Muscle layer of colon (tissue), 2 donors: ENCODE data around the gene TAS2R10.
"Not testable (repeated sequence)": the region's sequence is repeated elsewhere in the genome, so short reads cannot be mapped to it uniquely, and the experiment has no call there.

Source experiments
- H3K27ac ChIP-seq: one replicate; pipeline ENCODE4 v1.7.0; 2013; ENCODE audit warnings: low read depth, mild to moderate bottlenecking, low read length, moderate library complexity
- H3K27me3 ChIP-seq, 2 donors: one replicate each; pipeline ENCODE4 v1.7.0; 2013; ENCODE audit warnings: low read length in 2 of 2, mild to moderate bottlenecking in 2 of 2; ENCODE audit not compliant: insufficient read depth in 2 of 2, control insufficient read depth in 1 of 2
- H3K36me3 ChIP-seq: one replicate; pipeline ENCODE4 v1.7.0; 2013; ENCODE audit warnings: mild to moderate bottlenecking, low read length; ENCODE audit not compliant: insufficient read depth
- H3K4me1 ChIP-seq: one replicate; pipeline ENCODE4 v1.7.0; 2013; ENCODE audit warnings: mild to moderate bottlenecking, low read length; ENCODE audit not compliant: insufficient read depth
- H3K4me3 ChIP-seq, 2 donors: one replicate each; pipeline ENCODE4 v1.7.0; 2013; ENCODE audit warnings: low read length in 2 of 2, low read depth in 1 of 2, mild to moderate bottlenecking in 1 of 2, moderate library complexity in 1 of 2
- H3K9ac ChIP-seq: one replicate; pipeline ENCODE4 v1.7.0; 2013; ENCODE audit warnings: low read length
- H3K9me3 ChIP-seq: one replicate; pipeline ENCODE4 v1.7.0; 2013; ENCODE audit warnings: mild to moderate bottlenecking, low read length
- donor health status: abdominal sarcoma.
- donor health status: Adenocarcinoma of cecum.

The TAS2R10 gene

GRCh38 chr12:10829994-10830393, 3.8 kb upstream of the TAS2R10 start:
- no peak overlapping the region for H3K4me3 ChIP-seq
- H3K4me1 ChIP-seq: no peaks in the 10 kb centered on the region
- no peak overlapping the region for H3K9ac ChIP-seq
- no peaks in the 10 kb centered on the region for H3K9me3 ChIP-seq
- no peaks in the 10 kb centered on the region for H3K36me3 ChIP-seq
- H3K27me3 ChIP-seq: no peaks in the 10 kb centered on the region
- H3K27ac ChIP-seq: no peak overlapping the region

- no peaks in the 10 kb centered on the region for H3K36me3 ChIP-seq
- H3K4me3 ChIP-seq: no peak overlapping the region
- no peak overlapping the region for H3K27ac ChIP-seq
Measured at GRCh38 chr12:10824957-10825356, 1.2 kb downstream of the TAS2R10 start.

GRCh38 chr12:10811883-10812536, 14.1 kb downstream of the TAS2R10 start:
- Histone ChIP-seq H3K4me3 (no peak overlapping the region), H3K27ac (no peak overlapping the region), H3K36me3 (no peaks in the 10 kb centered on the region), H3K4me1 (no peaks in the 10 kb centered on the region), H3K27me3 (no peaks in the 10 kb centered on the region), H3K9ac (no peak overlapping the region), H3K9me3 (no peaks in the 10 kb centered on the region)

More at GRCh38 chr12:10824957-10825356, 1.2 kb downstream of the TAS2R10 start:
- Histone ChIP-seq H3K9ac (no peak overlapping the region), H3K9me3 (no peaks in the 10 kb centered on the region), H3K4me1 (no peaks in the 10 kb centered on the region), H3K27me3 (no peaks in the 10 kb centered on the region)

GRCh38 chr12:10810068-10810467, 16.1 kb downstream of the TAS2R10 start, which contains the start of gene TAS2R9:
Gene TAS2R9, minus strand, starts transcription at chr12:10810168. Its CDS starts 93 bp downstream, at chr12:10810075.
- Histone ChIP-seq H3K36me3 (no peaks in the 10 kb centered on the region), H3K27me3 (no peaks in the 10 kb centered on the region), H3K4me3 (no peak within 1 kb of the TSS), H3K9ac (no peak within 1 kb of the TSS), H3K27ac (no peak within 1 kb of the TSS), H3K4me1 (no peaks in the 10 kb centered on the region), H3K9me3 (no peaks in the 10 kb centered on the region)

- H3K4me1 ChIP-seq: no peaks in the 10 kb centered on the region
- H3K9ac ChIP-seq: no peak within 1 kb of the TSS
- H3K4me3 ChIP-seq: no peak within 1 kb of the TSS
- no peak within 1 kb of the TSS for H3K27ac ChIP-seq
- H3K9me3 ChIP-seq: no peaks in the 10 kb centered on the region
- no peaks in the 10 kb centered on the region for H3K36me3 ChIP-seq
- no peaks in the 10 kb centered on the region for H3K27me3 ChIP-seq
Measured at GRCh38 chr12:10807186-10807585, 19.0 kb downstream of the TAS2R10 start, which contains the start of gene TAS2R8. Gene TAS2R8, minus strand, starts transcription at chr12:10807286. Its CDS starts 306 bp downstream, at chr12:10806980.

GRCh38 chr12:10802587-10802986, 23.6 kb downstream of the TAS2R10 start, which contains the start of gene TAS2R7:
Gene TAS2R7, minus strand, starts transcription at chr12:10802627. Its CDS starts 57 bp downstream, at chr12:10802570.
- Histone ChIP-seq H3K9ac (no peak within 1 kb of the TSS), H3K27ac (no peak within 1 kb of the TSS), H3K4me3 (no peak within 1 kb of the TSS), H3K4me1 (no peaks in the 10 kb centered on the region), H3K9me3 (no peaks in the 10 kb centered on the region), H3K27me3 (no peaks in the 10 kb centered on the region), H3K36me3 (no peaks in the 10 kb centered on the region)

- Histone ChIP-seq H3K36me3 (no peaks in the 10 kb centered on the region), H3K27me3 (no peaks in the 10 kb centered on the region), H3K4me1 (no peaks in the 10 kb centered on the region), H3K4me3 (no peak overlapping the region), H3K9ac (no peak overlapping the region), H3K9me3 (no peaks in the 10 kb centered on the region), H3K27ac (no peak overlapping the region)
Measured at GRCh38 chr12:10801741-10802140, 24.4 kb downstream of the TAS2R10 start.

- Histone ChIP-seq H3K4me1 (no peaks in the 10 kb centered on the region), H3K9me3 (no peaks in the 10 kb centered on the region), H3K9ac (no peak overlapping the region), H3K36me3 (no peaks in the 10 kb centered on the region), H3K4me3 (no peak overlapping the region), H3K27me3 (no peaks in the 10 kb centered on the region), H3K27ac (no peak overlapping the region)
Measured at GRCh38 chr12:10794222-10794621, 31.9 kb downstream of the TAS2R10 start.

- H3K4me3 ChIP-seq, H3K36me3 ChIP-seq, H3K9ac ChIP-seq, H3K4me1 ChIP-seq, H3K9me3 ChIP-seq, H3K27ac ChIP-seq, H3K27me3 ChIP-seq: not testable (repeated sequence)
Measured at GRCh38 chr12:10791769-10792168, 34.4 kb downstream of the TAS2R10 start.

GRCh38 chr12:10783252-10783651, 42.9 kb downstream of the TAS2R10 start:
- no peaks in the 10 kb centered on the region for H3K9me3 ChIP-seq
- H3K4me3 ChIP-seq: no peak overlapping the region
- no peaks in the 10 kb centered on the region for H3K27me3 ChIP-seq

GRCh38 chr12:10779103-10779502, 47.1 kb downstream of the TAS2R10 start:
- Histone ChIP-seq H3K36me3 (no peaks in the 10 kb centered on the region), H3K4me1 (no peaks in the 10 kb centered on the region), H3K27me3 (no peaks in the 10 kb centered on the region), H3K9me3 (no peaks in the 10 kb centered on the region), H3K9ac (no peak overlapping the region), H3K4me3 (no peak overlapping the region), H3K27ac (no peak overlapping the region)

More at GRCh38 chr12:10783252-10783651, 42.9 kb downstream of the TAS2R10 start:
- no peaks in the 10 kb centered on the region for H3K36me3 ChIP-seq
- H3K27ac ChIP-seq: no peak overlapping the region
- H3K9ac ChIP-seq: no peak overlapping the region
- no peaks in the 10 kb centered on the region for H3K4me1 ChIP-seq
